Measurements from ENCODE around the gene GREB1L. TPM values are rescaled to one million over a fixed set of nuclear protein-coding genes. Genes with fewer than 3 reads are reported as not detected.

The GREB1L gene
- total and polyA plus RNA-seq, 2 donors (not counting 3 experiments of a cell fraction or from before 2014, with no cell fraction given): 0.22 to 0.41 TPM

- no TSS peak for BruUV-seq (replicated peaks)
- intact Hi-C loops (cut with micrococcal nuclease): no loop called here
- Histone ChIP-seq H3K36me3 (ENCODE audit: control insufficient read depth in 2 of 2, extremely low read depth in 1 of 2, insufficient read depth in 2 of 2, low read length in 2 of 2) (no peaks in the 10 kb centered on the region), H3K4me1 (ENCODE audit: control insufficient read depth, extremely low read depth, insufficient read depth, low read length) (no peaks in the 10 kb centered on the region), H3K9me3 (replicated peaks; ENCODE audit: control insufficient read depth, insufficient read depth, low read length) (no peaks in the 10 kb centered on the region), H2AFZ (ENCODE audit: low read depth, low read length) (no peak overlapping the region), H3K9ac (replicated peaks; ENCODE audit: extremely low read depth, insufficient read depth, low read length) (no peak overlapping the region), H3K27me3 (ENCODE audit: control insufficient read depth in 2 of 2, insufficient read depth in 2 of 2, low read length in 2 of 2) (no peaks in the 10 kb centered on the region), H4K20me1 (replicated peaks; ENCODE audit: control insufficient read depth, extremely low read depth, insufficient read depth, low read length) (no peaks in the 10 kb centered on the region), H3K4me3 (replicated peaks in 1 of 3; ENCODE audit: insufficient read depth in 1 of 3, low read depth in 1 of 3, low read length in 3 of 3) (no peak overlapping the region), H3K4me2 (ENCODE audit: insufficient read depth, low read length) (no peak overlapping the region), H3K27ac (ENCODE audit: insufficient read depth, low read depth, low read length) (no peak overlapping the region), H3K9me1 (replicated peaks; ENCODE audit: control insufficient read depth, extremely low read depth, insufficient read depth, low read length) (no peaks in the 10 kb centered on the region), H3K79me2 (ENCODE audit: control insufficient read depth, insufficient read depth, low read length) (no peaks in the 10 kb centered on the region)
- DNase-seq (ENCODE audit: low read depth, low spot score): no peak
- TF ChIP-seq JUN (IDR thresholded peaks at IDR 0.05; ENCODE audit: borderline replicate concordance, insufficient read depth, insufficient read length, low read depth) (no peak), GATA2 (IDR thresholded peaks at IDR 0.05; ENCODE audit: insufficient read depth, insufficient read length, low read depth, low read length) (no peak), POLR2AphosphoS5 (IDR thresholded peaks at IDR 0.05; ENCODE audit: insufficient read depth, low read depth, low read length) (no peak), POLR2A (IDR thresholded peaks at IDR 0.05; ENCODE audit: low read depth, low read length) (no peak), FOS (IDR thresholded peaks at IDR 0.05; ENCODE audit: borderline replicate concordance, insufficient read depth, low read length) (no peak), EZH2 (IDR thresholded peaks at IDR 0.05; ENCODE audit: borderline replicate concordance, low read depth, low read length, severe bottlenecking) (no peak), MYC (IDR thresholded peaks at IDR 0.05; ENCODE audit: low read depth, low read length) (no peak)
- TF ChIP-seq, protein P1, sequence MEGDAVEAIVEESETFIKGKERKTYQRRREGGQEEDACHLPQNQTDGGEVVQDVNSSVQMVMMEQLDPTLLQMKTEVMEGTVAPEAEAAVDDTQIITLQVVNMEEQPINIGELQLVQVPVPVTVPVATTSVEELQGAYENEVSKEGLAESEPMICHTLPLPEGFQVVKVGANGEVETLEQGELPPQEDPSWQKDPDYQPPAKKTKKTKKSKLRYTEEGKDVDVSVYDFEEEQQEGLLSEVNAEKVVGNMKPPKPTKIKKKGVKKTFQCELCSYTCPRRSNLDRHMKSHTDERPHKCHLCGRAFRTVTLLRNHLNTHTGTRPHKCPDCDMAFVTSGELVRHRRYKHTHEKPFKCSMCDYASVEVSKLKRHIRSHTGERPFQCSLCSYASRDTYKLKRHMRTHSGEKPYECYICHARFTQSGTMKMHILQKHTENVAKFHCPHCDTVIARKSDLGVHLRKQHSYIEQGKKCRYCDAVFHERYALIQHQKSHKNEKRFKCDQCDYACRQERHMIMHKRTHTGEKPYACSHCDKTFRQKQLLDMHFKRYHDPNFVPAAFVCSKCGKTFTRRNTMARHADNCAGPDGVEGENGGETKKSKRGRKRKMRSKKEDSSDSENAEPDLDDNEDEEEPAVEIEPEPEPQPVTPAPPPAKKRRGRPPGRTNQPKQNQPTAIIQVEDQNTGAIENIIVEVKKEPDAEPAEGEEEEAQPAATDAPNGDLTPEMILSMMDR (IDR thresholded peaks at IDR 0.05; ENCODE audit: extremely low read depth in 1 of 2, insufficient read depth in 1 of 2, low read depth in 1 of 2, low read length in 2 of 2): no peak
- TF ChIP-seq, protein P2, sequence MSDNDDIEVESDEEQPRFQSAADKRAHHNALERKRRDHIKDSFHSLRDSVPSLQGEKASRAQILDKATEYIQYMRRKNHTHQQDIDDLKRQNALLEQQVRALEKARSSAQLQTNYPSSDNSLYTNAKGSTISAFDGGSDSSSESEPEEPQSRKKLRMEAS (IDR thresholded peaks at IDR 0.05; ENCODE audit: insufficient read depth, insufficient read length): no peak
- dilution Hi-C loops (cut with MboI; ENCODE audit: extremely low pct_ligation_motif_present, low sequenced_read_pairs): no loop called here
- POLR2A ChIA-PET: no interaction called here
- FAIRE-seq: no peak
- CTCF ChIA-PET: interaction anchor here (1.0 to 1.3 kb wide), 4 partner anchors 9 to 319 kb away, joined by 3 to 5 read pairs (median 4); no protein-coding TSS in a partner anchor
Observed at GRCh38 chr18:21513741-21514140, 271.7 kb downstream of the GREB1L start.
